ENCODE data around the gene TTC4.

DNA sequence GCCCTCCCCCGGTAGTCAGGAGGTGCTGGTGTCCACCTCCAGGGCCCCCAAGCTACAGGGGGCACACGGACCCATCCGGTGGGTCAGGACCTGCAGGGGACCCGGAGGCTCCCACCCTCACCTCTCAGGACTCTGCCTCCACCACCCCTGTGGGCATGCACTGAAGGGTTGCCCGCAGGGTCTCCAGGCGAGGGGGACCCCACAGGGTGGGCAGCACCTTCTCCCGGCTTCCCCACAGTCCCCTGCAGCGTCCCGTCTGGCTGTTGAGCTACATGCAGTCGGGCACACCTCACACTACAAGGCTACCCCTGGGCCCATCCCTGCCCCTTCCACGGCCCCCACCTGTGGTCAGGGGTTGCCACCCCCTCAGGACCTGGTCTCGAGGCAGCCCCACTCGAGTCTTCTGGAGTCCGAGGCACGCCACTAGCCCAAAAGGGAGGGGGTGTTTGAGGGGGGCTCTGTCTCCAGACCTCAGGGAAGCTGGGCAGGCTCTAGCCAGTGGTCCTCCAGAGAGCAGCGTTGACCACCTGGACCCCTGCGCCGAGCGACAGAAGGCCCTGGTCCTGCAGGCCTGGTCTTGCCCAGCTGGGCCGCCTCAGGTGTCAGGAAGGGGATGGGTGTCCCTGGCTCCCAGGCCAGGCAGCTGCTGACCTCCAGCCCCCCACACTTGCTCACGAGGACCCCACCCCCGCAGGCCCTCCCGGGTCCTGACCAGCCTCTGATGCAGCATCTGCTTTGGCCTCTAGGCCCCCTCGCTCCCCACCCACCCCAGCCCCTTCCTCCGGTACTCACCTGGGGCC, 39.0 kb downstream of the TTC4 start:
- TF ChIP-seq, protein P1, sequence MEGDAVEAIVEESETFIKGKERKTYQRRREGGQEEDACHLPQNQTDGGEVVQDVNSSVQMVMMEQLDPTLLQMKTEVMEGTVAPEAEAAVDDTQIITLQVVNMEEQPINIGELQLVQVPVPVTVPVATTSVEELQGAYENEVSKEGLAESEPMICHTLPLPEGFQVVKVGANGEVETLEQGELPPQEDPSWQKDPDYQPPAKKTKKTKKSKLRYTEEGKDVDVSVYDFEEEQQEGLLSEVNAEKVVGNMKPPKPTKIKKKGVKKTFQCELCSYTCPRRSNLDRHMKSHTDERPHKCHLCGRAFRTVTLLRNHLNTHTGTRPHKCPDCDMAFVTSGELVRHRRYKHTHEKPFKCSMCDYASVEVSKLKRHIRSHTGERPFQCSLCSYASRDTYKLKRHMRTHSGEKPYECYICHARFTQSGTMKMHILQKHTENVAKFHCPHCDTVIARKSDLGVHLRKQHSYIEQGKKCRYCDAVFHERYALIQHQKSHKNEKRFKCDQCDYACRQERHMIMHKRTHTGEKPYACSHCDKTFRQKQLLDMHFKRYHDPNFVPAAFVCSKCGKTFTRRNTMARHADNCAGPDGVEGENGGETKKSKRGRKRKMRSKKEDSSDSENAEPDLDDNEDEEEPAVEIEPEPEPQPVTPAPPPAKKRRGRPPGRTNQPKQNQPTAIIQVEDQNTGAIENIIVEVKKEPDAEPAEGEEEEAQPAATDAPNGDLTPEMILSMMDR (conservative IDR thresholded peaks at IDR 0.05; ENCODE audit: low read length) = no peak
- TF ChIP-seq EZH2phosphoT487 (IDR thresholded peaks at IDR 0.05; ENCODE audit: borderline replicate concordance, low read depth, low read length) = no peak

All from OCI-LY7 (cell line).